HEK293 (cell line): ENCODE measurements around the gene SLC5A10.

Source experiments
- BCL11A ChIP-seq: fragments of 450-650 bp; formaldehyde crosslinking; IDR thresholded peaks from 2 replicates; pipeline ENCODE4 v1.5.1; 2016; ENCODE audit warnings: low read depth, missing biosample characterization, missing genetic modification characterization
- CTCF ChIP-seq: fragments of 450-650 bp; formaldehyde crosslinking; IDR thresholded peaks from 2 replicates; pipeline ENCODE4 v1.5.1; 2016; ENCODE audit warnings: missing biosample characterization, missing genetic modification characterization
- EGR2 ChIP-seq: fragments of 450-650 bp; formaldehyde crosslinking; IDR thresholded peaks from 2 replicates; pipeline ENCODE4 v1.5.1; 2016; ENCODE audit warnings: low read depth, missing biosample characterization, missing genetic modification characterization
- GFI1B ChIP-seq: fragments of 450-650 bp; formaldehyde crosslinking; IDR thresholded peaks from 2 replicates; pipeline ENCODE4 v1.5.1; 2016; ENCODE audit warnings: missing biosample characterization, missing genetic modification characterization
- GLIS1 ChIP-seq: fragments of 450-650 bp; formaldehyde crosslinking; IDR thresholded peaks from 2 replicates; pipeline ENCODE4 v1.5.1; 2016; ENCODE audit warnings: missing biosample characterization, missing genetic modification characterization
- GLIS2 ChIP-seq: fragments of 450-650 bp; formaldehyde crosslinking; IDR thresholded peaks from 2 replicates; pipeline ENCODE4 v1.5.1; 2016; ENCODE audit warnings: missing biosample characterization, missing genetic modification characterization
- HOXA7 ChIP-seq: sonication (generic); formaldehyde crosslinking; IDR thresholded peaks from 2 replicates; pipeline ENCODE4 v1.8.1; 2022; ENCODE audit warnings: missing genetic modification reagents, borderline replicate concordance
- HOXC10 ChIP-seq: sonication (generic); formaldehyde crosslinking; IDR thresholded peaks from 2 replicates; pipeline ENCODE4 v1.8.1; 2023; ENCODE audit warnings: mild to moderate bottlenecking, missing genetic modification reagents
- HOXD13 ChIP-seq: sonication (generic); formaldehyde crosslinking; IDR thresholded peaks from 2 replicates; pipeline ENCODE4 v1.8.0; 2022; ENCODE audit warnings: missing genetic modification reagents, borderline replicate concordance
- KLF10 ChIP-seq: fragments of 450-650 bp; IDR thresholded peaks from 2 replicates; pipeline ENCODE4 v1.5.1; 2018; ENCODE audit warnings: missing biosample characterization, mild to moderate bottlenecking, missing genetic modification characterization
- KLF7 ChIP-seq: fragments of 450-650 bp; formaldehyde crosslinking; IDR thresholded peaks from 2 replicates; pipeline ENCODE4 v1.5.1; 2016; ENCODE audit warnings: missing biosample characterization, missing genetic modification characterization, borderline replicate concordance
- OVOL3 ChIP-seq: fragments of 450-650 bp; formaldehyde crosslinking; IDR thresholded peaks from 2 replicates; pipeline ENCODE4 v1.5.1; 2016; ENCODE audit warnings: missing biosample characterization, missing genetic modification characterization
- PBX3 ChIP-seq: sonication (generic); formaldehyde crosslinking; IDR thresholded peaks from 2 replicates; pipeline ENCODE4 v1.8.1; 2022; ENCODE audit warnings: mild to moderate bottlenecking, moderate library complexity, missing genetic modification reagents
- ZBTB10 ChIP-seq: fragments of 450-650 bp; formaldehyde crosslinking; IDR thresholded peaks from 2 replicates; pipeline ENCODE4 v1.5.1; 2016; ENCODE audit warnings: missing biosample characterization, missing genetic modification characterization
- ZNF133 ChIP-seq: fragments of 450-650 bp; formaldehyde crosslinking; IDR thresholded peaks from 2 replicates; pipeline ENCODE4 v1.5.1; 2016; ENCODE audit warnings: missing biosample characterization, missing genetic modification characterization
- ZNF174 ChIP-seq: fragments of 450-650 bp; formaldehyde crosslinking; IDR thresholded peaks from 2 replicates; pipeline ENCODE4 v1.5.0; 2017; ENCODE audit warnings: missing biosample characterization, mild to moderate bottlenecking, missing genetic modification characterization
- ZNF202 ChIP-seq: fragments of 450-650 bp; formaldehyde crosslinking; IDR thresholded peaks from 2 replicates; pipeline ENCODE4 v1.5.1; 2016; ENCODE audit warnings: missing biosample characterization, missing genetic modification characterization, borderline replicate concordance
- ZNF292 ChIP-seq: fragments of 450-650 bp; formaldehyde crosslinking; IDR thresholded peaks from 2 replicates; pipeline ENCODE4 v1.5.1; 2016; ENCODE audit warnings: low read depth, missing biosample characterization, missing genetic modification characterization, borderline replicate concordance
- ZNF354C ChIP-seq: fragments of 450-650 bp; formaldehyde crosslinking; IDR thresholded peaks from 2 replicates; pipeline ENCODE4 v1.5.1; 2016; ENCODE audit warnings: missing biosample characterization, missing genetic modification characterization, low read depth, borderline replicate concordance
- ZNF404 ChIP-seq: fragments of 450-650 bp; formaldehyde crosslinking; IDR thresholded peaks from 2 replicates; pipeline ENCODE4 v1.5.1; 2017; ENCODE audit warnings: missing biosample characterization, missing genetic modification characterization
- ZNF449 ChIP-seq: fragments of 450-650 bp; formaldehyde crosslinking; IDR thresholded peaks from 2 replicates; pipeline ENCODE4 v1.5.1; 2017; ENCODE audit warnings: missing biosample characterization, mild to moderate bottlenecking, missing genetic modification characterization, moderate library complexity
- ZNF48 ChIP-seq: fragments of 450-650 bp; formaldehyde crosslinking; IDR thresholded peaks from 2 replicates; pipeline ENCODE4 v1.5.1; 2016; ENCODE audit warnings: missing biosample characterization, missing genetic modification characterization
- ZNF639 ChIP-seq: fragments of 450-650 bp; formaldehyde crosslinking; IDR thresholded peaks from 2 replicates; pipeline ENCODE4 v1.5.1; 2016; ENCODE audit warnings: missing biosample characterization, missing genetic modification characterization
- ZNF660 ChIP-seq: fragments of 450-650 bp; IDR thresholded peaks from 2 replicates; pipeline ENCODE4 v1.5.1; 2018; ENCODE audit warnings: missing biosample characterization, mild to moderate bottlenecking, missing genetic modification characterization
- ZNF670 ChIP-seq: fragments of 450-650 bp; formaldehyde crosslinking; IDR thresholded peaks from 2 replicates; pipeline ENCODE4 v1.5.1; 2016; ENCODE audit warnings: missing biosample characterization, missing genetic modification characterization, low read depth
- ZNF830 ChIP-seq: fragments of 450-650 bp; IDR thresholded peaks from 2 replicates; pipeline ENCODE4 v1.5.0; 2018; ENCODE audit warnings: missing biosample characterization, missing genetic modification characterization, low read depth, mild to moderate bottlenecking, moderate library complexity
- ZNF837 ChIP-seq: fragments of 450-650 bp; formaldehyde crosslinking; IDR thresholded peaks from 2 replicates; pipeline ENCODE4 v1.5.1; 2016; ENCODE audit warnings: missing biosample characterization, missing genetic modification characterization
- ZNF843 ChIP-seq: fragments of 450-650 bp; formaldehyde crosslinking; IDR thresholded peaks from 2 replicates; pipeline ENCODE4 v1.5.1; 2016; ENCODE audit warnings: missing biosample characterization, missing genetic modification characterization
- ZSCAN30 ChIP-seq: fragments of 450-650 bp; IDR thresholded peaks from 2 replicates; pipeline ENCODE4 v1.5.1; 2018; ENCODE audit warnings: missing biosample characterization, mild to moderate bottlenecking, missing genetic modification characterization, moderate library complexity
- TF ChIP-seq, protein P1 (sequence below): fragments of 450-650 bp; formaldehyde crosslinking; IDR thresholded peaks from 2 replicates; pipeline ENCODE4 v1.5.1; 2016; ENCODE audit warnings: missing biosample characterization, missing genetic modification characterization

SLC5A10 gene

GRCh38 chr17:18981642-18982424 is 29.9 kb downstream of the SLC5A10 start (continued):
- TF ChIP-seq ZNF354C (no peak), ZBTB10 (no peak; the same call in 1 of the 2 replicates), ZNF837 (no peak), ZNF449 (tag by site-specific recombination) (peak; percentile 90), ZNF843 (tag by site-specific recombination) (no peak), ZNF133 (tag by site-specific recombination) (no peak), HOXD13 (CRISPR knock-in tag) (no peak), ZNF292 (tag by site-specific recombination) (no peak), ZNF174 (tag by site-specific recombination) (no peak), GFI1B (tag by site-specific recombination) (no peak), PBX3 (CRISPR knock-in tag) (no peak), ZNF202 (tag by site-specific recombination) (no peak), KLF7 (tag by site-specific recombination) (no peak), ZNF660 (tag by site-specific recombination) (0 out of 2 replicates have a peak, but pooled peaks have one; percentile 64), GLIS1 (peak; percentile 93), ZNF830 (tag by site-specific recombination) (no peak), BCL11A (no peak), EGR2 (tag by site-specific recombination) (peak; percentile 87), ZNF48 (tag by site-specific recombination) (no peak), GLIS2 (tag by site-specific recombination) (peak; percentile 55), ZNF639 (tag by site-specific recombination) (no peak), ZSCAN30 (tag by site-specific recombination) (peak; percentile 65; the same call in 1 of the 2 replicates), ZNF404 (no peak), HOXC10 (CRISPR knock-in tag) (no peak), HOXA7 (no peak), CTCF (tag by site-specific recombination) (no peak), ZNF670 (no peak), OVOL3 (tag by site-specific recombination) (no peak), KLF10 (tag by site-specific recombination) (no peak)
- TF ChIP-seq, protein P1, sequence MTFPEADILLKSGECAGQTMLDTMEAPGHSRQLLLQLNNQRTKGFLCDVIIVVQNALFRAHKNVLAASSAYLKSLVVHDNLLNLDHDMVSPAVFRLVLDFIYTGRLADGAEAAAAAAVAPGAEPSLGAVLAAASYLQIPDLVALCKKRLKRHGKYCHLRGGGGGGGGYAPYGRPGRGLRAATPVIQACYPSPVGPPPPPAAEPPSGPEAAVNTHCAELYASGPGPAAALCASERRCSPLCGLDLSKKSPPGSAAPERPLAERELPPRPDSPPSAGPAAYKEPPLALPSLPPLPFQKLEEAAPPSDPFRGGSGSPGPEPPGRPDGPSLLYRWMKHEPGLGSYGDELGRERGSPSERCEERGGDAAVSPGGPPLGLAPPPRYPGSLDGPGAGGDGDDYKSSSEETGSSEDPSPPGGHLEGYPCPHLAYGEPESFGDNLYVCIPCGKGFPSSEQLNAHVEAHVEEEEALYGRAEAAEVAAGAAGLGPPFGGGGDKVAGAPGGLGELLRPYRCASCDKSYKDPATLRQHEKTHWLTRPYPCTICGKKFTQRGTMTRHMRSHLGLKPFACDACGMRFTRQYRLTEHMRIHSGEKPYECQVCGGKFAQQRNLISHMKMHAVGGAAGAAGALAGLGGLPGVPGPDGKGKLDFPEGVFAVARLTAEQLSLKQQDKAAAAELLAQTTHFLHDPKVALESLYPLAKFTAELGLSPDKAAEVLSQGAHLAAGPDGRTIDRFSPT (tag by site-specific recombination), result peak; percentile 69
